AG09309 (cell line): ENCODE data around the gene F13A1.

Source experiments
- DNase-seq: peaks from one replicate; pipeline ENCODE4 v3.0.0-alpha.2; 2010; ENCODE audit warnings: low read depth
- H3K4me3 ChIP-seq: 2 replicates; pipeline ENCODE4 v1.5.1; 2011; ENCODE audit warnings: mild to moderate bottlenecking, low read depth, low read length, moderate library complexity; ENCODE audit not compliant: control insufficient read depth
- TF ChIP-seq, protein P1 (sequence below): IDR thresholded peaks from 2 replicates; pipeline ENCODE4 v1.5.1; 2011; ENCODE audit warnings: mild to moderate bottlenecking, low read depth, low read length, inconsistent platforms; ENCODE audit not compliant: insufficient read depth, control insufficient read depth; ENCODE audit errors: missing control alignments

The F13A1 gene

DNA sequence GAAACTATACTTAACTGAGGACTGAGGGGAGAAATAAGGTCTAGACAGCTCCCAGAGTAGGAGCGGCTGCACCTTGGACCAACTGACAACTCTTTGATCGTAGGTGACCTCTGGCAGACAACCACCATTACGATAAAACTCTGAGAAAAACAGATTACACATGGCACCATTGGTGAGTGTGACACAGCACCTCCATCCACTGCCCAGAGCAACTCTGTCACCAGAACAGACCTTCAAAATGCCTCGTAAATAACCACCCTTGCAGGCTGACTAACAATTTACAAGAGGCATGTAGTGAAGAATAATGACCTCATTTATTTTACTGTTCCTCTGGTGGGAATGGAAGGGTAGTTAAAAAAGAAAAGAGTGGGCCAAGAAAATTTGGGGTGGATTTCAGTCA, 64.2 kb downstream of the F13A1 start:
- TF ChIP-seq, protein P1, sequence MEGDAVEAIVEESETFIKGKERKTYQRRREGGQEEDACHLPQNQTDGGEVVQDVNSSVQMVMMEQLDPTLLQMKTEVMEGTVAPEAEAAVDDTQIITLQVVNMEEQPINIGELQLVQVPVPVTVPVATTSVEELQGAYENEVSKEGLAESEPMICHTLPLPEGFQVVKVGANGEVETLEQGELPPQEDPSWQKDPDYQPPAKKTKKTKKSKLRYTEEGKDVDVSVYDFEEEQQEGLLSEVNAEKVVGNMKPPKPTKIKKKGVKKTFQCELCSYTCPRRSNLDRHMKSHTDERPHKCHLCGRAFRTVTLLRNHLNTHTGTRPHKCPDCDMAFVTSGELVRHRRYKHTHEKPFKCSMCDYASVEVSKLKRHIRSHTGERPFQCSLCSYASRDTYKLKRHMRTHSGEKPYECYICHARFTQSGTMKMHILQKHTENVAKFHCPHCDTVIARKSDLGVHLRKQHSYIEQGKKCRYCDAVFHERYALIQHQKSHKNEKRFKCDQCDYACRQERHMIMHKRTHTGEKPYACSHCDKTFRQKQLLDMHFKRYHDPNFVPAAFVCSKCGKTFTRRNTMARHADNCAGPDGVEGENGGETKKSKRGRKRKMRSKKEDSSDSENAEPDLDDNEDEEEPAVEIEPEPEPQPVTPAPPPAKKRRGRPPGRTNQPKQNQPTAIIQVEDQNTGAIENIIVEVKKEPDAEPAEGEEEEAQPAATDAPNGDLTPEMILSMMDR: no peak
- no peak for DNase-seq
- H3K4me3 ChIP-seq: no peak overlapping the region

- DNase-seq: no peak
- no peak overlapping the region for H3K4me3 ChIP-seq
- TF ChIP-seq, protein P1: no peak
Observed at GRCh38 chr6:6251555-6252280, 68.7 kb downstream of the F13A1 start.

DNA sequence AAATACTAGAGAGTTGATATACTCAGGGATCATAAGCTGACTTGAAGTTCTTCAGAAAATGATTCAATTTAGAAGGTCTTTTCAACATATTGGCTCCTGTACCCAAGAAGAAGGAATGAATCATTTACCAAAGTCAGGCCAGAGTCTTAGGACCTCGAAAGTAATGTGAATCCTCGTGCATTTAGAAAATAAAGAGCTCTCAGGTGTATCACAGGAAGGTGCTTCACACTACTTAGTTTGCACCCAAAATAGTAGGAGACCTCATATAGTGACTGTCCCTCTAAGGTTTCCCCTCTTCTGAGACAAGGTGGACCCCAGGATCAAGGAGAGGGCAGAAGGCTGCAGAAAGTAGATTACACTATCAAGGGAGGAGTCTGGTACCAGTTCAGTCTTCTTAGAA, 71.8 kb downstream of the F13A1 start:
- TF ChIP-seq, protein P1: no peak
- no peak for DNase-seq
- no peak overlapping the region for H3K4me3 ChIP-seq

DNA sequence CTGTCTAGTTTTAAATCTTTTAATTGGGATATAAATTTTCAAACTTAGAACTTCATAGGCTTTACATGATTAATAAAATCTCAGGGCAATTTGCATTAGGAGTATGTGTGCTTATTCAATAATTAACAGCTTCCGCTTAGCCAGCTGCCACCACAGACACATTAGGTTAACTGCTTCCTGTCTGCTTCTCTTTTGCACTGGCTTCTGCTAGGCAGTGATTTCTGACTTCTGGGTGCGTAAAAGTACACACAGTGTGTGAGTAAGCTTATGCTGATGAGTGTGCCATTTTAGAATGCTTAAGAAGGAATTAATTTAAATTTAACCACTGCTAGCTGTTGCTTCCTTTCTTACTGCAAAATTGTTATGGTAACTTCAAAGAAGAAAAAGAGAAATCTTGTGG, 73.9 kb downstream of the F13A1 start:
- TF ChIP-seq, protein P1: no peak
- no peak for DNase-seq
- H3K4me3 ChIP-seq: no peak overlapping the region

DNA sequence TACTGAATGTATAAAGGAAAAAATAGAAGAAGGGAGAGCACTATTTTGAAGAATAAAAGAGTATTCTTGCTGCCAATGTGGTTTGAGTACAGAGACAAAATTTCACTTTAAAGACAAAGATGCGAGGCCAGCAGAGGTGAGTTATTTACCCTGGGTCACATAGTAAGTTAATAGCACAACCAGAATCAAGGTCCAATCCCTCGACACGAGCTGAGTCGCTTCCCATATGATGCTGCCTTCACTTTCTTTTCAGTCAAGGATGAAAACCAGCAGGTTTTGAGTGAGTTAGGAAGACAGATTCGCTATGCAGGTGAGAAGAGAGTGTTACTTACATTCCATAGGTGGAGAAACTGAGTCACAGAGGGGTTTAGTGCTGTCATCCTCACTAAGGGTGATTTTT, 75.8 kb downstream of the F13A1 start:
- DNase-seq: no peak
- no peak overlapping the region for H3K4me3 ChIP-seq
- TF ChIP-seq, protein P1: no peak

- no peak overlapping the region for H3K4me3 ChIP-seq
- TF ChIP-seq, protein P1: no peak
- DNase-seq: no peak
Observed at GRCh38 chr6:6243846-6244245, 76.6 kb downstream of the F13A1 start.
